ENCODE measurements around the gene CCDC148. TPM values are rescaled to one million over a fixed set of nuclear protein-coding genes. Genes with fewer than 3 reads are reported as not detected.

CCDC148 gene
- total and polyA plus RNA-seq, 2 donors from 2014 or later: 6.6 to 21.0 TPM

DNA sequence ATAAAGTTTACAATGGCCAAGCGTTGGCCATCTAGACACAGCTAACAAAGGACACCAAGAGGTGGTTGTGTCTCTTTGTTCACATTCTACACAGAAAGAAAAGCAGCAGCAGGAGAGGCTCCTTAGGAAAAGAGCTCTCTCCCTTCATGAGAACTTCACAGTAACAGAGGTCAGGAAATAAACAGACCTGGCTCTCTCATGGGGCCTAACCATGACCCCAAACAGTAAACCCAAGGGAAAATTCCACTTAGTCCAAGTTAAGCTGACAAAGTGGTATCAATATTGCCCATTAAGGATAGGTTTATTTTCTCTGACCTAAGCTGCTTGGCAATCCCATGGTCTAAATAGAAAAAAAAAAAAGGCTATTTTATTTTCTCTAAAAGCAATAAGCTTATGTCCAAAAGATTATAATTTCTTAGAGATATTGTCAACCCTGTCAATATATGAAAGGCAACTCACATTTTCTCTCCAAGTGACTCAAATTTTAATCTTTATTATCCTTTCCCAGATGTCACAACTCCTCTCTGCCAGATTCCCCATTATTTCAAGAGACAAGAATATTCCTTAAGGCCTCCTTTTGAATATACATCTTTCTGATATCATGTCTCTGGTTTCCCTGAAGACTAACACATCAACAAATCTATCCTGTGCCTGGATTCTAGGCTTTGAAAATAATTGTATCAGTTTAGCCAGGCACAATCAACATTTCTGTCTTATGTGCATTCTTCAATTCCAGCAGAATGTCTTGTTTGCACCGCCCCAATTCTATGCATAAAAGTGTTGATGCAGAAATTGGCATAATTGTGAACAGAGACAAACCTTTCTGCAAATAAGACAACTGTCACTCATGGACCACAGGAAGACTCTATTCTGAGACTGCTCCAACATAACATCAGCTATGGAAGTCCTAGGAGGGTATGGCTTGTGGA is 263.8 kb downstream of the CCDC148 start:
- Histone ChIP-seq H3K27ac (ENCODE audit: low read depth in 2 of 2, low read length in 2 of 2) (peak overlapping the region in 1 of 2 donors; percentile 32), H3K4me3 (ENCODE audit: low read length in 3 of 3) (no peak overlapping the region), H3K9ac (ENCODE audit: low read length in 3 of 3) (no peak overlapping the region), H3K9me3 (ENCODE audit: control insufficient read depth in 2 of 3, insufficient read depth in 1 of 3, low read length in 3 of 3) (no peaks in the 10 kb centered on the region), H3K27me3 (ENCODE audit: control insufficient read depth, insufficient read depth, low read length) (no peaks in the 10 kb centered on the region), H3K36me3 (ENCODE audit: control insufficient read depth in 2 of 3, insufficient read depth in 3 of 3, low read length in 3 of 3) (no peaks in the 10 kb centered on the region), H3K4me1 (ENCODE audit: control insufficient read depth in 2 of 3, insufficient read depth in 2 of 3, low read depth in 1 of 3, low read length in 3 of 3) (peaks cover 0 to 8% (median 2%) of the 10 kb centered on the region in 3 donors)
- TF ChIP-seq, protein P1, sequence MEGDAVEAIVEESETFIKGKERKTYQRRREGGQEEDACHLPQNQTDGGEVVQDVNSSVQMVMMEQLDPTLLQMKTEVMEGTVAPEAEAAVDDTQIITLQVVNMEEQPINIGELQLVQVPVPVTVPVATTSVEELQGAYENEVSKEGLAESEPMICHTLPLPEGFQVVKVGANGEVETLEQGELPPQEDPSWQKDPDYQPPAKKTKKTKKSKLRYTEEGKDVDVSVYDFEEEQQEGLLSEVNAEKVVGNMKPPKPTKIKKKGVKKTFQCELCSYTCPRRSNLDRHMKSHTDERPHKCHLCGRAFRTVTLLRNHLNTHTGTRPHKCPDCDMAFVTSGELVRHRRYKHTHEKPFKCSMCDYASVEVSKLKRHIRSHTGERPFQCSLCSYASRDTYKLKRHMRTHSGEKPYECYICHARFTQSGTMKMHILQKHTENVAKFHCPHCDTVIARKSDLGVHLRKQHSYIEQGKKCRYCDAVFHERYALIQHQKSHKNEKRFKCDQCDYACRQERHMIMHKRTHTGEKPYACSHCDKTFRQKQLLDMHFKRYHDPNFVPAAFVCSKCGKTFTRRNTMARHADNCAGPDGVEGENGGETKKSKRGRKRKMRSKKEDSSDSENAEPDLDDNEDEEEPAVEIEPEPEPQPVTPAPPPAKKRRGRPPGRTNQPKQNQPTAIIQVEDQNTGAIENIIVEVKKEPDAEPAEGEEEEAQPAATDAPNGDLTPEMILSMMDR (IDR thresholded peaks at IDR 0.05; ENCODE audit: borderline replicate concordance, extremely low read depth, insufficient read depth): no peak
- no peak for FAIRE-seq
- no peak for DNase-seq
- intact Hi-C loops (cut with DNase I): no loop called here

DNA sequence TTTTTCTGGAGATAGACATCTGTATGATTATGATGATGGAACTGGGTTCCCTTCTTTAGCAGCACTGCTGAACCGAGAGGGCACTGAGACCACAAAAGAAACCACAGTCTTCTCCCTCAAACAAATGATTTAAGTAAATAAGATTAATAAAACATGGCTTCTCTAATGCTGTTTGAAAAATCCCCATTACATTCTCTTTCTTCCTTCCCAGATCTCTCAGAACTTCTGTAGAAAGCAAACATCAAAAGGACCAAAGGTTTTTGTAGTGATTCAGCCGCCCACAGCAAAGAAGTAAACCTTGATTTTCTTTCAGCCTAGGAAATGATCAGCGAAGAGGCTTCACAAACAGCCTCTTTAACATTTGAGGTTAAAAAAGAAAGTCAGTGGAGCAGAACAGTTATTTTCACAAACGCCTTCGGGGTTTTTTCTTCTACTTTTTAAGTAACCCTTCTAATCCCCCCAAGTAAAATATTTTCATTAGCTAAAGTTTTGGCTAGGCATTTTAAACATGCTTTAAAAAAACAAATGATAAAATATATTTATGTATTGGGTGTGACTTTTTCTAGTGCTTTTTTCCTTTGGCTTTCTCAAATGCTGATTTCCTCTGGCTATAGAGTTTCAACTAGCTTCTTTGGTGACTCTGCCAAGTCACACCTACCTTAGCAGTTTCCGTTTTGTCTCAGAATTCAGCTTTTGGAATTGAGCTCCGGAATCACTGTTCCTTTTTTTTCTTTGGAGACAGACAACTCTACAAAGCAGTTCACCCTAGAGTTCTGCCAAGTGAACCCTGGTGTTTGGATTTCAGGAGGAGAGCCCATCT is 265.3 kb downstream of the CCDC148 start:
- peak overlapping the region in 2 of 3 donors; percentile 22 to 59 for H3K4me3 ChIP-seq (ENCODE audit: low read length in 3 of 3)
- DNase-seq: peak in 2 of 5 donors; percentile 58 to 74
- H3K9me3 ChIP-seq (ENCODE audit: control insufficient read depth in 2 of 3, insufficient read depth in 1 of 3, low read length in 3 of 3): no peaks in the 10 kb centered on the region
- no peaks in the 10 kb centered on the region for H3K27me3 ChIP-seq (ENCODE audit: control insufficient read depth, insufficient read depth, low read length)
- TF ChIP-seq, protein P1 (IDR thresholded peaks at IDR 0.05; ENCODE audit: borderline replicate concordance, extremely low read depth, insufficient read depth): no peak
- intact Hi-C loops (cut with DNase I): no loop called here
- H3K36me3 ChIP-seq (ENCODE audit: control insufficient read depth in 2 of 3, insufficient read depth in 3 of 3, low read length in 3 of 3): no peaks in the 10 kb centered on the region
- H3K27ac ChIP-seq (ENCODE audit: low read depth in 2 of 2, low read length in 2 of 2): peak overlapping the region; percentile 51 to 54
- peaks cover 0 to 8% (median 2%) of the 10 kb centered on the region in 3 donors for H3K4me1 ChIP-seq (ENCODE audit: control insufficient read depth in 2 of 3, insufficient read depth in 2 of 3, low read depth in 1 of 3, low read length in 3 of 3)
- peak overlapping the region in 1 of 3 donors; percentile 16 for H3K9ac ChIP-seq (ENCODE audit: low read length in 3 of 3)
- peak; percentile 47 for FAIRE-seq

DNA sequence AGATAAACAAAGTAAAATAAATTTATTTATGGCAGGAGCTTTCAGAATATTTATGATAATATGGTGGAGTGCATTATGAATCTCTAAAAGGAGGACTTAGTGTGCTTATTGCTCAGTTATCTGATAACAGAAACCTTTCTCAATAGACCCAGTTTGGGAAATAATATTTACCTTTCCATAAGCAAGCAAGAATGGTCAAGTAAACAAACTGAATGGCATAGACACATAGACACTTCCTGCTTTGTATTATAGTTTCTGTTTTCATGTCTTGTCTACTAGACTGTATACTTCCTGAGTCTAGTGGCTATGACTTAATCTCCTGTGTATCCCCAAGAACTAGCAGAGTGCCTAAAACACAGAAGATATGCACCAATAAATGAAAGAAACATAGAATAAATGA is 267.0 kb downstream of the CCDC148 start:
- no peaks in the 10 kb centered on the region for H3K27me3 ChIP-seq (ENCODE audit: control insufficient read depth, insufficient read depth, low read length)
- DNase-seq (no peak), FAIRE-seq (no peak)
- no peak overlapping the region for H3K9ac ChIP-seq (ENCODE audit: low read length in 3 of 3)
- H3K9me3 ChIP-seq (ENCODE audit: control insufficient read depth in 2 of 3, insufficient read depth in 1 of 3, low read length in 3 of 3): no peaks in the 10 kb centered on the region
- peaks cover 0 to 8% (median 2%) of the 10 kb centered on the region in 3 donors for H3K4me1 ChIP-seq (ENCODE audit: control insufficient read depth in 2 of 3, insufficient read depth in 2 of 3, low read depth in 1 of 3, low read length in 3 of 3)
- H3K4me3 ChIP-seq (ENCODE audit: low read length in 3 of 3): no peak overlapping the region
- TF ChIP-seq, protein P1 (IDR thresholded peaks at IDR 0.05; ENCODE audit: borderline replicate concordance, extremely low read depth, insufficient read depth): no peak
- H3K36me3 ChIP-seq (ENCODE audit: control insufficient read depth in 2 of 3, insufficient read depth in 3 of 3, low read length in 3 of 3): no peaks in the 10 kb centered on the region
- intact Hi-C loops (cut with DNase I): no loop called here
- H3K27ac ChIP-seq (ENCODE audit: low read depth in 2 of 2, low read length in 2 of 2): no peak overlapping the region
